ENCODE measurements around the gene PRAMEF5. TPM values are rescaled to one million over a fixed set of nuclear protein-coding genes. Genes with fewer than 3 reads are reported as not detected.
"Not testable (repeated sequence)": the region's sequence is repeated elsewhere in the genome, so short reads cannot be mapped to it uniquely, and the experiment has no call there.

The PRAMEF5 gene
- total RNA-seq, 5 donors from 2014 or later (not counting 1 experiment from before 2014, with no cell fraction given), result not detected

GRCh38 chr1:13234057-13234456, 19.9 kb upstream of the PRAMEF5 start:
- H3K27me3 ChIP-seq (replicated peaks in 1 of 2; ENCODE audit: control insufficient read depth in 2 of 2, extremely low read depth in 1 of 2, insufficient read depth in 2 of 2, low read length in 1 of 2), result peaks cover 0 to 14% of the 10 kb centered on the region in 2 experiments
- CTCF ChIA-PET; H3K4me1 ChIP-seq (ENCODE audit: control insufficient read depth in 1 of 2, extremely low read depth in 1 of 2, insufficient read depth in 2 of 2, low read length in 2 of 2); POLR2A ChIA-PET; H3K27ac Mint-ChIP-seq; H3K27ac ChIP-seq (ENCODE audit: low read length); H3K36me3 Mint-ChIP-seq; H3K4me1 Mint-ChIP-seq; H3K27me3 Mint-ChIP-seq; H3K4me3 ChIP-seq (ENCODE audit: control insufficient read depth in 1 of 2, extremely low read depth in 1 of 2, low read length in 1 of 2); DNase-seq; ATAC-seq (replicated peaks in 1 of 4); H3K4me3 Mint-ChIP-seq; H3K9me3 Mint-ChIP-seq; H3K9me3 ChIP-seq; H3K36me3 ChIP-seq (ENCODE audit: control insufficient read depth in 2 of 2, extremely low read depth in 1 of 2, insufficient read depth in 1 of 2, low read length in 1 of 2): not testable (repeated sequence)
- 71% methylated on average over 1 of the region's 1 CpG for WGBS (ENCODE audit: insufficient coverage)

DNA sequence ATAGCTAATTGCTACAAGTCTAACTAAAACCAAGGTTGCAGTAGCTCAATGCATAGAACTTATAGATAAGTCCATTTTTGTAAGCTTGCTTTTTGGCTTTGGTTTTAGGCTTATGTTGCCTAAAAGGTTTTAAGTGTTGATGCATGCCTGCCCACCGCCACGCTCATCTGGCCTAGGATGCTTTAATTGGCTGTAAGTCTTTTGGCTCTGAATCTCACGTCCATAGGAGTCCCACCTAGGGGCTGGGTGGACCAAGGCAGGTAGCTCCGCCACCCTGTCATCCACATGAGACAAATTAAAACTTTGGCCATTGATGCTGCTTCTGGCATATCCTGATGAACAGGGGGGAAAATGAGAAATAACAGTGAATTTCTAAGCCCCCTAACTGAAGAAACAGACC, 16.4 kb upstream of the PRAMEF5 start:
- H3K9me3 ChIP-seq; H3K27me3 ChIP-seq (replicated peaks in 1 of 2; ENCODE audit: control insufficient read depth in 2 of 2, extremely low read depth in 1 of 2, insufficient read depth in 2 of 2, low read length in 1 of 2); H3K4me1 Mint-ChIP-seq; ATAC-seq (replicated peaks in 1 of 4); H3K4me3 ChIP-seq (ENCODE audit: control insufficient read depth in 1 of 2, extremely low read depth in 1 of 2, low read length in 1 of 2); H3K27ac ChIP-seq (ENCODE audit: low read length); H3K4me3 Mint-ChIP-seq; H3K36me3 ChIP-seq (ENCODE audit: control insufficient read depth in 2 of 2, extremely low read depth in 1 of 2, insufficient read depth in 1 of 2, low read length in 1 of 2); H3K27ac Mint-ChIP-seq; DNase-seq; CTCF ChIA-PET; H3K27me3 Mint-ChIP-seq; H3K36me3 Mint-ChIP-seq; H3K9me3 Mint-ChIP-seq; H3K4me1 ChIP-seq (ENCODE audit: control insufficient read depth in 1 of 2, extremely low read depth in 1 of 2, insufficient read depth in 2 of 2, low read length in 2 of 2): not testable (repeated sequence)
- POLR2A ChIA-PET, result interaction anchor here in 1 of 2 donors (0.6 kb wide), 1 partner anchor 440 kb away, joined by 4 read pairs; no protein-coding TSS in a partner anchor
- 92% methylated on average over 2 of the region's 4 CpGs for WGBS (ENCODE audit: insufficient coverage)

- ATAC-seq (replicated peaks in 1 of 4); H3K9me3 Mint-ChIP-seq; H3K4me3 Mint-ChIP-seq; H3K27ac ChIP-seq (ENCODE audit: low read length); H3K36me3 Mint-ChIP-seq; H3K4me1 ChIP-seq (ENCODE audit: control insufficient read depth in 1 of 2, extremely low read depth in 1 of 2, insufficient read depth in 2 of 2, low read length in 2 of 2); H3K9me3 ChIP-seq; POLR2A ChIA-PET; H3K27ac Mint-ChIP-seq; CTCF ChIA-PET; H3K4me3 ChIP-seq (ENCODE audit: control insufficient read depth in 1 of 2, extremely low read depth in 1 of 2, low read length in 1 of 2); H3K4me1 Mint-ChIP-seq; H3K27me3 Mint-ChIP-seq; DNase-seq; H3K27me3 ChIP-seq (replicated peaks in 1 of 2; ENCODE audit: control insufficient read depth in 2 of 2, extremely low read depth in 1 of 2, insufficient read depth in 2 of 2, low read length in 1 of 2); H3K36me3 ChIP-seq (ENCODE audit: control insufficient read depth in 2 of 2, extremely low read depth in 1 of 2, insufficient read depth in 1 of 2, low read length in 1 of 2): not testable (repeated sequence)
- 94% methylated on average over 4 of the region's 4 CpGs for WGBS (ENCODE audit: insufficient coverage)
These were observed 14.4 kb upstream of the PRAMEF5 start for GRCh38 chr1:13239633-13240032.

DNA sequence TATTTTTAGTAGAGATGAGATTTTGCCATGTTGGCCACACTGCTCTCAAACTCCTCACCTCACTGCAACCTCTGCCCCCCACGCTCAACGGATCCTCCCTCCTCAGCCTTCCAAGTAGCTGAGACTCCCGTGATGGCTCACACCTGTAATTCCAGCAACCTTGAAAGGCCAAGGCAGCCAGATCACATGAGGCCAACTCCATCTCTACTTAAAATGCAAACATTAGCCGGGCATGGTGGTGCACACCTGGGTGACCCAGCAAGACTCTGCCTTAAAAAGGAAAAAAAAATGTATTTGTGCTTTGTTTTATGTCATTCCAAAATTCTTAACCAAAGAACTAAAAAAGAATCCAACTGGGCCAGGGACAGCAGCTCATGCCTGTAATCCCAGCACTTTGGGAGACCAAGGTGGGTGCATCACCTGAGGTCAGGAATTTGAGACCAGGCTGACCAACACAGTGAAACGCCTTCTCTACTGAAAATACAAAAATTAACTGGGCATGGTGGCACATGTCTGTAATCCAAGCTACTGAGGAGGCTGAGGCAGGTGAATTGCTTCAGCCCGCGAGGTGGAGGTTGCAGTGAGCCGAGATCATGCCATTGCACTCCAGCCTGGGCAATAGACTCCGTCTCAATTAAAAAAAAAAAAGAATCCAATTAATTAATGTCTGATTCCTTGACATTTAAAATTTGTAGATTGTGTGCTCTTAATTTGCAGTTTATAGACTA, 10.3 kb upstream of the PRAMEF5 start:
- H3K4me1 ChIP-seq (ENCODE audit: control insufficient read depth in 1 of 2, extremely low read depth in 1 of 2, insufficient read depth in 2 of 2, low read length in 2 of 2); POLR2A ChIA-PET; H3K36me3 ChIP-seq (ENCODE audit: control insufficient read depth in 2 of 2, extremely low read depth in 1 of 2, insufficient read depth in 1 of 2, low read length in 1 of 2); CTCF ChIA-PET; DNase-seq; H3K27ac ChIP-seq (ENCODE audit: low read length); H3K9me3 ChIP-seq; H3K4me3 Mint-ChIP-seq; H3K9me3 Mint-ChIP-seq; H3K4me3 ChIP-seq (ENCODE audit: control insufficient read depth in 1 of 2, extremely low read depth in 1 of 2, low read length in 1 of 2); H3K27ac Mint-ChIP-seq; H3K4me1 Mint-ChIP-seq; ATAC-seq (replicated peaks in 1 of 4); H3K36me3 Mint-ChIP-seq; H3K27me3 ChIP-seq (replicated peaks in 1 of 2; ENCODE audit: control insufficient read depth in 2 of 2, extremely low read depth in 1 of 2, insufficient read depth in 2 of 2, low read length in 1 of 2): not testable (repeated sequence)
- WGBS (ENCODE audit: insufficient coverage), result 71% methylated on average over 5 of the region's 9 CpGs
- peaks cover 0 to 12% of the 10 kb centered on the region in 2 donors for H3K27me3 Mint-ChIP-seq

DNA sequence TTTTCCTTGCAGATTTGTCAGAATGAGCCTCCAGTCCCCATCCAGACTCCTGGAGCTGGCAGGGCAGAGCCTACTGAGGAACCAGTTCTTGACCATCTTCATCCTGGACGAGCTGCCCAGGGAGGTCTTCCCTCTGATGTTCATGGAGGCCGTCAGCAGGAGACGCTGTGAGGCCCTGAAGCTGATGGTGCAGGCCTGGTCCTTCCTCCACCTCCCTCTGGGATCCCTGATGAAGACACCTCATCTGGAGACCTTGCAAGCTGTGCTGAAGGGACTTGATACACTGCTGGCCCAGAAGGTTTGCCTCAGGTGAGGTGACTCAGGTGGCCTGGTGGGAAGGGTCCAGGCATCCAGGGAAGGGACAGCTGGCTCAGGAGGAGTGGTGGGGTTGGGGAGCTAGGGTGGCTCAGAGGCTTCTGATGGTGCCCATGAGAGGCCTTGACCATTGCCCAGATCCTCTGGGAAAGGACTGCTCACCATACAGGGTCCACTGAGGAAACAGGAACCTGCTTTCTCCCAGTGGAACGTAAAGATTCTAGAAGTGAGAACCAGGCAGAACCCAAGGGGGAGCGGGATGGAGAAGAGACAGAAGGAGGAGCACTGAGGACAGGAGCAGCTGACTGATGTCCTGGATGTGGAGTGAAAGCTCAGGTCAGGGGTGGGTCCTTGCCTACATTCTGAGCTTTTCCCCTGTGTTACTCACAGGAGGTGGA, 8.0 kb upstream of the PRAMEF5 start:
- 70% methylated on average over 5 of the region's 5 CpGs for WGBS (ENCODE audit: insufficient coverage)

DNA sequence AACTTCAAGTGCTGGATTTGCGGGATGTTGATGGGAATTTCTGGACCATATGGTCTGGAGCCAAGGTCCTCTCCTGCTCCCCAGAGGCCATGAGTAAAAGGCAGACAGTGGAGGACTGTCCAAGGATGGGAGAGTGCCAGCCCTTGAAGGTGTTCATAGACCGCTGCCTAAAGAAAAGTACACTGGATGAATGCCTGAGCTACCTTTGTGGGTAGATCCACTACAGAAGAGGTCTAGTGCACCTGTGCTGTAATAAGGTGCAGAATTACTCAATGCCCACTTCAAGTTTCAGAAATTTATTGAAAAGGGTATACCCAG, 7.5 kb upstream of the PRAMEF5 start:
- ATAC-seq (replicated peaks in 1 of 4); H3K4me1 Mint-ChIP-seq; H3K27me3 ChIP-seq (replicated peaks in 1 of 2; ENCODE audit: control insufficient read depth in 2 of 2, extremely low read depth in 1 of 2, insufficient read depth in 2 of 2, low read length in 1 of 2); H3K27ac ChIP-seq (ENCODE audit: low read length); H3K9me3 Mint-ChIP-seq; H3K4me3 ChIP-seq (ENCODE audit: control insufficient read depth in 1 of 2, extremely low read depth in 1 of 2, low read length in 1 of 2); DNase-seq; H3K27ac Mint-ChIP-seq; H3K4me3 Mint-ChIP-seq; CTCF ChIA-PET; H3K36me3 Mint-ChIP-seq; POLR2A ChIA-PET; H3K4me1 ChIP-seq (ENCODE audit: control insufficient read depth in 1 of 2, extremely low read depth in 1 of 2, insufficient read depth in 2 of 2, low read length in 2 of 2); H3K9me3 ChIP-seq; H3K36me3 ChIP-seq (ENCODE audit: control insufficient read depth in 2 of 2, extremely low read depth in 1 of 2, insufficient read depth in 1 of 2, low read length in 1 of 2): not testable (repeated sequence)
- H3K27me3 Mint-ChIP-seq, result peaks cover 0 to 12% of the 10 kb centered on the region in 2 donors
- 85% methylated on average over 2 of the region's 2 CpGs for WGBS (ENCODE audit: insufficient coverage)

More for the DNA sequence above, 8.0 kb upstream of the PRAMEF5 start:
- H3K4me1 ChIP-seq (ENCODE audit: control insufficient read depth in 1 of 2, extremely low read depth in 1 of 2, insufficient read depth in 2 of 2, low read length in 2 of 2); H3K4me3 ChIP-seq (ENCODE audit: control insufficient read depth in 1 of 2, extremely low read depth in 1 of 2, low read length in 1 of 2); H3K4me3 Mint-ChIP-seq; CTCF ChIA-PET; H3K36me3 ChIP-seq (ENCODE audit: control insufficient read depth in 2 of 2, extremely low read depth in 1 of 2, insufficient read depth in 1 of 2, low read length in 1 of 2); H3K9me3 ChIP-seq; H3K27ac Mint-ChIP-seq; DNase-seq; POLR2A ChIA-PET; H3K27me3 ChIP-seq (replicated peaks in 1 of 2; ENCODE audit: control insufficient read depth in 2 of 2, extremely low read depth in 1 of 2, insufficient read depth in 2 of 2, low read length in 1 of 2); H3K36me3 Mint-ChIP-seq; H3K4me1 Mint-ChIP-seq; ATAC-seq (replicated peaks in 1 of 4); H3K9me3 Mint-ChIP-seq; H3K27ac ChIP-seq (ENCODE audit: low read length): not testable (repeated sequence)
- H3K27me3 Mint-ChIP-seq, result peaks cover 0 to 12% of the 10 kb centered on the region in 2 donors
